Fibroblast of lung (primary cell): ENCODE results near the gene DENND6B. TPM values are rescaled to one million over a fixed set of nuclear protein-coding genes. Genes with fewer than 3 reads are reported as not detected.

ENCODE experiments used
- DNase-seq, 2 donors: peaks; one replicate each; pipeline versions ENCODE4 v3.0.0 to v3.0.0-alpha.2; 2010; ENCODE audit warnings: low read depth in 2 of 2
- H2AFZ ChIP-seq: 2 replicates; pipeline ENCODE4 v1.5.1; 2012; ENCODE audit warnings: low read length, control low read depth, inconsistent platforms
- H3K27ac ChIP-seq: 2 replicates; pipeline ENCODE4 v1.5.1; 2011; ENCODE audit warnings: low read length, control low read depth; ENCODE audit not compliant: insufficient read depth
- H3K27me3 ChIP-seq: 2 replicates; pipeline ENCODE4 v1.5.1; 2011; ENCODE audit warnings: mild to moderate bottlenecking, low read length; ENCODE audit not compliant: control insufficient read depth, insufficient read depth
- H3K36me3 ChIP-seq: 2 replicates; pipeline ENCODE4 v1.5.1; 2011; ENCODE audit warnings: low read length; ENCODE audit not compliant: control insufficient read depth, insufficient read depth
- H3K4me1 ChIP-seq: 2 replicates; pipeline ENCODE4 v1.5.1; 2011; ENCODE audit warnings: low read length; ENCODE audit not compliant: control insufficient read depth, insufficient read depth; ENCODE audit errors: extremely low read depth
- H3K4me2 ChIP-seq: 2 replicates; pipeline ENCODE4 v1.5.1; 2011; ENCODE audit warnings: low read length, control low read depth; ENCODE audit not compliant: insufficient read depth; ENCODE audit errors: extremely low read depth
- H3K4me3 ChIP-seq, 4 experiments: fragments of 200-600 bp in 1 of 4; sonication (generic) in 1 of 4; replicated peaks in 1 of 4; 2 replicates each; pipeline ENCODE4 v1.5.1; 2011 to 2016; ENCODE audit warnings: low read length in 4 of 4, low read depth in 3 of 4, mild to moderate bottlenecking in 3 of 4, control low read depth in 2 of 4, inconsistent platforms in 1 of 4, mixed read lengths in 1 of 4; ENCODE audit not compliant: insufficient read depth in 1 of 4; ENCODE audit errors: control extremely low read depth in 1 of 4
- H3K79me2 ChIP-seq: 2 replicates; pipeline ENCODE4 v1.5.1; 2012; ENCODE audit warnings: mild to moderate bottlenecking, low read length, inconsistent platforms; ENCODE audit not compliant: control insufficient read depth, insufficient read depth
- H3K9ac ChIP-seq: 2 replicates; pipeline ENCODE4 v1.5.1; 2011; ENCODE audit warnings: mild to moderate bottlenecking, low read length, control low read depth; ENCODE audit not compliant: insufficient read depth
- H3K9me3 ChIP-seq: 2 replicates; pipeline ENCODE4 v1.5.1; 2012; ENCODE audit warnings: low read depth, low read length; ENCODE audit not compliant: control insufficient read depth, insufficient read depth
- H4K20me1 ChIP-seq: 2 replicates; pipeline ENCODE4 v1.5.1; 2011; ENCODE audit warnings: low read length; ENCODE audit not compliant: control insufficient read depth, insufficient read depth; ENCODE audit errors: extremely low read depth
- CTCF ChIP-seq, 2 donors: IDR thresholded peaks in 1 of 2; conservative IDR thresholded peaks in 1 of 2; 1 replicate in 1 of 2; 2 replicates in 1 of 2; pipeline ENCODE4 v1.5.1; 2011 to 2012; ENCODE audit warnings: low read length in 2 of 2, control low read depth in 1 of 2, inconsistent platforms in 1 of 2, low read depth in 1 of 2, mild to moderate bottlenecking in 1 of 2
- EZH2 ChIP-seq: IDR thresholded peaks from 2 replicates; pipeline ENCODE4 v1.5.1; 2012; ENCODE audit warnings: low read length, control low read depth, mild to moderate bottlenecking; ENCODE audit errors: missing control alignments
- polyA plus RNA-seq, 2 donors: library from polyadenylated mRNA; depleted of rRNA in 1 of 2; stranded (reverse) in 1 of 2; unstranded in 1 of 2; fragments of >200 nt; gene quantifications; 2 replicates each; pipeline ENCODE4 v1.2.1, GENCODE V29; 2011 to 2012; ENCODE audit warnings: missing spikeins in 1 of 2
- total RNA-seq: library from RNA; depleted of rRNA; stranded (reverse); fragments of >200 nt; gene quantifications from 2 replicates; pipeline ENCODE4 v1.2.1, GENCODE V29; 2014

DENND6B gene
- total and polyA plus RNA-seq, 2 donors (not counting 1 experiment from before 2014, with no cell fraction given) = 1.9 to 2.0 TPM

DNA sequence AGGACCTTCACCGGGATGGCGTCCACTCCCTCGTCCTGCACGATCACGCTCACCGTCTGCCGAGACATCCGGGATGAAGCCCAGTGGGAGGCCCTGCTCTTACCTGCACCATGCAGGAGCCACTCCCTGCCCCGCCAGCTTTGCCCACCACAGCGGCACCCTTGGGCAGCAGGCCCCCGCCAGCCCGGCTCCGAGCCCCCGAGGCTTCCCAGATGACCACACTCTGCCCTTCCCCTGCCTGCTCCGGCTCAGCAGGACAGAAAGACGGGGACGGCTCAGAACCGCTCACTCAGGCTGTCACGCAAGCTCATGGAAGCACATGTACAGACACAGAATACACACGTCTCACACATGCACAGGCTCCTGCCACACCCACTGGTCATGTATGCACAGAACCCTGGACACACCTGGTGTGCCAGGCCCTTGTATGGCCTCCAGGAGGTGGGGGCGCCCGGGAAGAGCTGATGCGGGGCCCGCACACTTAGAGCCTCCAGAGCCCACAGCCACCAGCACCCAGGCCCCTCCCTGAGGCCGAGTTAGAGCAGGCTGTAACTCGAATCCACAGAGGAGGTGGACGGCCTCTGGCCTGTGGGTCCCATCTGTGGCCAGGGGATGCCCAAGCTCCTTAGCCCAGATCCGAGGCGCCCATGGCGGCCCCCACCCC is 47.7 kb downstream of the DENND6B start:
- Histone ChIP-seq H3K9ac (no peak overlapping the region), H4K20me1 (no peaks in the 10 kb centered on the region), H3K9me3 (no peaks in the 10 kb centered on the region), H3K4me3 (no peak overlapping the region), H3K79me2 (peaks cover 1% of the 10 kb centered on the region), H3K4me1 (peaks cover 5% of the 10 kb centered on the region), H3K27me3 (no peaks in the 10 kb centered on the region), H3K4me2 (no peak overlapping the region), H3K36me3 (peaks cover 75% of the 10 kb centered on the region), H3K27ac (no peak overlapping the region), H2AFZ (no peak overlapping the region)
- no peak for DNase-seq
- TF ChIP-seq CTCF (conservative IDR thresholded peaks at IDR 0.05 in 1 of 2, IDR thresholded peaks at IDR 0.05 in 1 of 2; ENCODE audit: low read depth in 1 of 2, low read length in 2 of 2) (no peak), EZH2 (no peak)

GRCh38 chr22:50278461-50278860 is 48.4 kb downstream of the DENND6B start:
- H4K20me1 ChIP-seq = no peaks in the 10 kb centered on the region
- no peak overlapping the region for H3K4me3 ChIP-seq
- H3K79me2 ChIP-seq = peaks cover 1% of the 10 kb centered on the region

DNA sequence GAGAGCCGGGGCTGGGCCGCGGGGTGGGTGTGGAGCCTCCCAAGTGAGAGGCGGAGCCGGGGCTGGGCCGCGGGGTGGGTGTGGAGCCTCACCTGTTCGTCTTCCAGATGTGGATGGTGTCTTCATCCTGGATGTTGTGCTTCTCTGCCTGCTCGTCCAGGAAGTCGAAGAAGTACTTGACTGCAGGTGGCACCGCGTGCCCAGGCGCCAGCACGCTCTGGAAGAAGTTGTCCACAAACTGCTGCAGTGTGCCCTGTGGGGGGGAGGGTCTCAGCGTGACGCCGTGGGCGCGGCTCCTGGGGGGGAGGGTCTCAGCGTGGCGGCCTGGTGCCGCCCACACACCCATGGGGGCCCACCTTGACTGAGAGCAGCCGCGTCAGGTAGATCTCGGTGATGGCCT is 49.1 kb downstream of the DENND6B start:
- Histone ChIP-seq H3K27ac (no peak overlapping the region), H2AFZ (no peak overlapping the region), H3K4me3 (no peak overlapping the region), H4K20me1 (no peaks in the 10 kb centered on the region), H3K79me2 (peaks cover 1% of the 10 kb centered on the region), H3K36me3 (peaks cover 70% of the 10 kb centered on the region), H3K4me2 (no peak overlapping the region), H3K9ac (no peak overlapping the region), H3K27me3 (no peaks in the 10 kb centered on the region), H3K4me1 (peaks cover 2% of the 10 kb centered on the region), H3K9me3 (no peaks in the 10 kb centered on the region)
- no peak for DNase-seq
- TF ChIP-seq CTCF (conservative IDR thresholded peaks at IDR 0.05 in 1 of 2, IDR thresholded peaks at IDR 0.05 in 1 of 2; ENCODE audit: low read depth in 1 of 2, low read length in 2 of 2) (no peak), EZH2 (no peak)

More at GRCh38 chr22:50278461-50278860, 48.4 kb downstream of the DENND6B start:
- no peak overlapping the region for H3K9ac ChIP-seq
- no peak overlapping the region for H3K27ac ChIP-seq
- TF ChIP-seq EZH2 (no peak), CTCF (conservative IDR thresholded peaks at IDR 0.05 in 1 of 2, IDR thresholded peaks at IDR 0.05 in 1 of 2; ENCODE audit: low read depth in 1 of 2, low read length in 2 of 2) (no peak)
- peaks cover 75% of the 10 kb centered on the region for H3K36me3 ChIP-seq
- H3K9me3 ChIP-seq = no peaks in the 10 kb centered on the region
- no peak overlapping the region for H3K4me2 ChIP-seq
- H3K27me3 ChIP-seq = no peaks in the 10 kb centered on the region
- no peak for DNase-seq
- no peak overlapping the region for H2AFZ ChIP-seq
- peaks cover 5% of the 10 kb centered on the region for H3K4me1 ChIP-seq
